Peyer's patch (tissue), 4 donors: ENCODE data around the gene MEGF6. TPM values are rescaled to one million over a fixed set of nuclear protein-coding genes. Genes with fewer than 3 reads are reported as not detected.

ENCODE experiments used
- DNase-seq, 3 donors: peaks; one replicate each; pipeline ENCODE4 v3.0.0-alpha.2; 2017 to 2019
- H3K27ac ChIP-seq, 4 donors: fragments of 200-600 bp; sonication (generic); one replicate each; pipeline ENCODE4 v1.5.1; 2016 to 2019
- H3K27me3 ChIP-seq, 2 donors: fragments of 200-600 bp; sonication (generic); one replicate each; pipeline ENCODE4 v1.5.1; 2019
- H3K36me3 ChIP-seq, 3 donors: fragments of 200-600 bp; sonication (generic); one replicate each; pipeline ENCODE4 v1.5.1; 2016 to 2019
- H3K4me1 ChIP-seq, 4 donors: fragments of 200-600 bp; sonication (generic); one replicate each; pipeline ENCODE4 v1.5.1; 2016 to 2019
- H3K4me3 ChIP-seq, 4 donors: fragments of 200-600 bp; sonication (generic); 1 replicate in 3 of 4; 2 replicates in 1 of 4; pipeline ENCODE4 v1.5.1; 2016 to 2019; ENCODE audit warnings: mild to moderate bottlenecking in 1 of 4
- H3K9me3 ChIP-seq, 4 donors: fragments of 200-600 bp; sonication (generic); one replicate each; pipeline ENCODE4 v1.5.1; 2016 to 2019; ENCODE audit warnings: mild to moderate bottlenecking in 1 of 4
- CTCF ChIP-seq, 6 experiments: fragments of 450-650 bp in 4 of 6; fragments of 200-600 bp in 2 of 6; sonication (generic) in 1 of 6; IDR thresholded peaks; one replicate each; pipeline ENCODE4 v1.5.1; 2017 to 2019; ENCODE audit warnings: antibody characterized with exemption in 6 of 6, mild to moderate bottlenecking in 3 of 6, moderate library complexity in 1 of 6
- POLR2A ChIP-seq, 2 donors: fragments of 450-650 bp; IDR thresholded peaks; one replicate each; pipeline ENCODE4 v1.5.1; 2017; ENCODE audit warnings: antibody characterized with exemption in 2 of 2, mild to moderate bottlenecking in 2 of 2, moderate library complexity in 2 of 2
- total RNA-seq, 4 donors: library from RNA; depleted of rRNA; stranded (reverse); fragments of >200 nt; gene quantifications; one replicate each; pipeline ENCODE4 v1.1.0, GENCODE V29; 2016

The MEGF6 gene
- total RNA-seq, 4 donors from 2014 or later: 2.5 to 61.1 (median 11.1) TPM

DNA sequence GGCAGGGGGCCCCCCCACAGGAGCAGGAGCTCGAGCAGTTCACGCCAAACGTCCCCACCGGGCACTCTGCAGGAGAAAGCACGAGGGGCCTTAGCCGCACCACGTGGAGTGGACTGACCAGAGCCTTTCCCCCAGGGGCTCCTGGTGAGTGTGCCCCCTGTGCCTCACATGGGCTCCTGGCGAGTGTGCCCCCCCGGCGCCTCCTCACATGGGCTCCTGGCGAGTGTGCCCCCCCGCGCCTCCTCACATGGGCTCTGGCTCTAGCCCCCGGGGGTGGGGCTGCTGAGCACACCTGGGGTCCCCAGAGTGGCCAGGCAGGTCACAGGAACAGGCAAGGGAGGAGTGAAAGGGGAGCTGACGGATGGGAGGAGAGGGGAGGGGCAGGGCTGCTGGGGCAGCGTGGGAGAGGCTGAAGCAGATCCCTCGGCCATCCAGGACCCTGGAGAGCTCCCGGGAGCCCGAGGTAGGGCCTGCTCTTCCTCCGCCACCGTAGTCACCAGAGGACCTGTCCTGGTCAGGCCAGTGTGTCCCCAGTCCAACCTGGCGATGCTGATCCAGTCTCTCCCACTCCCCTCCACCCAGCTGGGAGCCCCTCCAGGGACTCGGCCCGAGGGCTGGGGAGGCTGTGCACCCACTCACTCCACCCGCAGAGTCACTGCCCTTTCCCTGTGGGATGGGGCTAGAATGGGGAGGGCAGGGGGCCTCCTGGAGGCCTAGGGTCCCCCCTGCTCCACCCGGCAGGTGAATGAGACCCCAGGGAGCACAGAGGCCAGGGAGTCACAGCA is 109.3 kb downstream of the MEGF6 start:
- no peaks in the 10 kb centered on the region for H3K9me3 ChIP-seq
- peak; percentile 67 to 73 (median 73) for DNase-seq
- no peaks in the 10 kb centered on the region for H3K36me3 ChIP-seq
- H3K4me3 ChIP-seq: no peak overlapping the region
- no peak overlapping the region for H3K27ac ChIP-seq
- no peaks in the 10 kb centered on the region for H3K27me3 ChIP-seq
- no peaks in the 10 kb centered on the region for H3K4me1 ChIP-seq
- TF ChIP-seq POLR2A (IDR thresholded peaks at IDR 0.05) (no peak), CTCF (IDR thresholded peaks at IDR 0.05) (no peak)

DNA sequence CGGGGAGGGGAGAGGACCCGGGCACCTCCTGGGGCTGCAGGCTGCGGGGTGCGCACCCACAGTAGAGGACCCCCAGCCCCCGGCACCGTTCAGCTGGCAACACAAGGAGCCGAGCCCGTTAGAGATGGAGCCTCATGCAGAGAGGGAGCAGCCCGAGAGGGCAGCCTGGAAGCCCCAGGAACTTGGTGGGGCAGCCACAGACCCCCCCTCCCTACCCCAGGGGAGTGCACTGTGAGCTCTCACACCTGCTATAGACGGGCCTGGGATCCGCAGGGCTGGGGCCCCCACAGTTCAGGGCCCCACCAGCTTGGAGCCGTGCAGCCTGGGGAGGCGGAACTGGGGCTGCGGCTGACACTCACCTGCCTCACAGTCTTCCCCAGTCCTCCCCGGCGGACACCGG is 109.9 kb downstream of the MEGF6 start:
- no peak overlapping the region for H3K4me3 ChIP-seq
- H3K36me3 ChIP-seq: no peaks in the 10 kb centered on the region
- no peaks in the 10 kb centered on the region for H3K9me3 ChIP-seq
- no peak for TF ChIP-seq CTCF (IDR thresholded peaks at IDR 0.05)
- no peak for TF ChIP-seq POLR2A (IDR thresholded peaks at IDR 0.05)
- no peaks in the 10 kb centered on the region for H3K4me1 ChIP-seq
- no peaks in the 10 kb centered on the region for H3K27me3 ChIP-seq
- DNase-seq: no peak
- H3K27ac ChIP-seq: no peak overlapping the region

- no peaks in the 10 kb centered on the region for H3K27me3 ChIP-seq
- TF ChIP-seq CTCF (IDR thresholded peaks at IDR 0.05) (no peak), POLR2A (IDR thresholded peaks at IDR 0.05) (no peak)
- no peak for DNase-seq
- H3K4me1 ChIP-seq: no peaks in the 10 kb centered on the region
- no peak overlapping the region for H3K27ac ChIP-seq
- no peaks in the 10 kb centered on the region for H3K36me3 ChIP-seq
- H3K9me3 ChIP-seq: no peaks in the 10 kb centered on the region
- H3K4me3 ChIP-seq: no peak overlapping the region
Observed at GRCh38 chr1:3500265-3500835, 111.0 kb downstream of the MEGF6 start.

DNA sequence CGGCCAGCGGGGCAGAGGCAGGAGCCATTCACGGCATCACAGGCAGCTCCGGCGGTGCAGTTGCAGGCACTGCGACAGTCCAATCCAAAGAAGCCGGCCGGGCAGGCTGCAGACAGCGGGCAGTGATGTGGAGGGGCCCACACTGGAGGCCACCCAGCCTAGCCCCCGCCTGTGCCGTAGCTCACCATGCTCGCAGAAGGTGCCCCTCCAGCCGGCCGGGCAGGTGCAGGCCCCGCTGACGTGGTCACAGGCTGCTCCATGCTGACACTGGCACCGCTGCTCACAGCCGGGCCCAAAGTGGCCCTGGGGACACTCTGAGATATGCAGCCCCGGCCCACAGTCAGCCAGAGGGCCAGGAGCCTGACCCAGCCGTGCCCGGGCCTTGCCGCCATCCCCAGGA is 111.7 kb downstream of the MEGF6 start:
- no peak for TF ChIP-seq POLR2A (IDR thresholded peaks at IDR 0.05)
- TF ChIP-seq CTCF (IDR thresholded peaks at IDR 0.05): no peak
- Histone ChIP-seq H3K4me3 (no peak overlapping the region), H3K36me3 (no peaks in the 10 kb centered on the region), H3K27me3 (no peaks in the 10 kb centered on the region), H3K9me3 (no peaks in the 10 kb centered on the region), H3K4me1 (no peaks in the 10 kb centered on the region), H3K27ac (no peak overlapping the region)
- DNase-seq: no peak

GRCh38 chr1:3498986-3499385 is 112.3 kb downstream of the MEGF6 start:
- Histone ChIP-seq H3K4me3 (no peak overlapping the region), H3K9me3 (no peaks in the 10 kb centered on the region), H3K27me3 (no peaks in the 10 kb centered on the region), H3K4me1 (no peaks in the 10 kb centered on the region), H3K36me3 (no peaks in the 10 kb centered on the region), H3K27ac (no peak overlapping the region)
- TF ChIP-seq POLR2A (IDR thresholded peaks at IDR 0.05) (no peak), CTCF (IDR thresholded peaks at IDR 0.05) (no peak)
- DNase-seq: no peak
